ENCODE results near the gene UNC13B.

DNA sequence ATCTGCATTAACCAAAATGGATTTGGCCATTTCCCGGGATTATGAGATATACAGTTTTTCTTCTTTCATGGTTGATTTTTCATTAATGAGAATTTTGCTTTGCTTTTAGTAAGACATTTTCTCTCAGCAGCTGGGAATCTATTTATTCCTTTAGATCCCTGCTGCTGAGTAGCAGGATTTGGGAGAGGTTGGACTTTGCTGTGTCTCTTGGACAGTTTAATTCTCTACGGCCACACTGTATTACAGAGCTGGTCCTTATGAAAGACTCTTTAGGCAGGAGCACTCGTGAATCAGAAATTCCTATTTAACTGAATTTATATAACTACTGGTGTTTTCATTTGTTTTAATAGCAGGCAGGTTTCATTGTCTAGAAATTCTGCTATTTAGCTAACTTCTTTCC, 1.6 kb downstream of the UNC13B start:
- TF ChIP-seq, protein P1, sequence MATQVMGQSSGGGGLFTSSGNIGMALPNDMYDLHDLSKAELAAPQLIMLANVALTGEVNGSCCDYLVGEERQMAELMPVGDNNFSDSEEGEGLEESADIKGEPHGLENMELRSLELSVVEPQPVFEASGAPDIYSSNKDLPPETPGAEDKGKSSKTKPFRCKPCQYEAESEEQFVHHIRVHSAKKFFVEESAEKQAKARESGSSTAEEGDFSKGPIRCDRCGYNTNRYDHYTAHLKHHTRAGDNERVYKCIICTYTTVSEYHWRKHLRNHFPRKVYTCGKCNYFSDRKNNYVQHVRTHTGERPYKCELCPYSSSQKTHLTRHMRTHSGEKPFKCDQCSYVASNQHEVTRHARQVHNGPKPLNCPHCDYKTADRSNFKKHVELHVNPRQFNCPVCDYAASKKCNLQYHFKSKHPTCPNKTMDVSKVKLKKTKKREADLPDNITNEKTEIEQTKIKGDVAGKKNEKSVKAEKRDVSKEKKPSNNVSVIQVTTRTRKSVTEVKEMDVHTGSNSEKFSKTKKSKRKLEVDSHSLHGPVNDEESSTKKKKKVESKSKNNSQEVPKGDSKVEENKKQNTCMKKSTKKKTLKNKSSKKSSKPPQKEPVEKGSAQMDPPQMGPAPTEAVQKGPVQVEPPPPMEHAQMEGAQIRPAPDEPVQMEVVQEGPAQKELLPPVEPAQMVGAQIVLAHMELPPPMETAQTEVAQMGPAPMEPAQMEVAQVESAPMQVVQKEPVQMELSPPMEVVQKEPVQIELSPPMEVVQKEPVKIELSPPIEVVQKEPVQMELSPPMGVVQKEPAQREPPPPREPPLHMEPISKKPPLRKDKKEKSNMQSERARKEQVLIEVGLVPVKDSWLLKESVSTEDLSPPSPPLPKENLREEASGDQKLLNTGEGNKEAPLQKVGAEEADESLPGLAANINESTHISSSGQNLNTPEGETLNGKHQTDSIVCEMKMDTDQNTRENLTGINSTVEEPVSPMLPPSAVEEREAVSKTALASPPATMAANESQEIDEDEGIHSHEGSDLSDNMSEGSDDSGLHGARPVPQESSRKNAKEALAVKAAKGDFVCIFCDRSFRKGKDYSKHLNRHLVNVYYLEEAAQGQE (IDR thresholded peaks at IDR 0.05; ENCODE audit: insufficient read depth in 1 of 2, low read depth in 2 of 2, low read length in 2 of 2) = no peak
- TF ChIP-seq POLR2AphosphoS5 (IDR thresholded peaks at IDR 0.05; ENCODE audit: low read depth, low read length) (no peak), TAF1 (IDR thresholded peaks at IDR 0.05; ENCODE audit: borderline replicate concordance, insufficient read depth, low read length) (no peak)
